ENCODE data around the gene GPR3. TPM values are rescaled to one million over a fixed set of nuclear protein-coding genes. Genes with fewer than 3 reads are reported as not detected.
A peak's percentile ranks its signal among the peaks of the same experiment; 100 is the strongest.

Gene GPR3
- total RNA-seq, 1 donor from 2014 or later = 1.9 TPM

DNA sequence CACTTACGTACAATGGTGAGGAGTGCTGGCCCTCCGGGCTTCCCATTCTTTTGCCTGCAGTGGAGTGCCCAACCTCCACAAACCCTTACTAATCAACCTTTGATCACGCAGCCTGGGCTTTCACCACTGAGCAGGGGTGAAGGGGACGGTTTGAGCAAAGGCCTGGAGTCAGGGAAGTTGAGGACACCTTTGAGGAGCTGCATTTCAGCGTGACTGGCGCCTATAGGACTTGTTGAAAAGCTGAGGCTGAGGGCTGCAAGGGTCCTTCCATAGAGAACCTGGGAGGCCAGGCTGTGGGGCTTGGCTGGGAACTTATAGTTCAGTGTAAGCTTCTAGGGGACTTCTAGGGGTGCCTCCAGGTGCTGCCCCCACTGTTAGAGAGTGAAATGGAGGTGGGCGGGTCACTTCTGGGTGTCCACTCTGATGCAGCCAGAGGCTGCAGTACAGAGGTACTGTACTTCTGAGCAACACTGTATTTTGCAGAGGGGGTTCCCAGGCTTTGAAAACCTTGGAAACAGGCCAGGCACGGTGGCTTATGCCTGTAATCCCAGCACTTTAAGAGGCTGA lies 40.8 kb upstream of the GPR3 start:
- Mint-ChIP-seq H3K36me3 (peaks cover 4% of the 10 kb centered on the region), H3K9me3 (no peaks in the 10 kb centered on the region), H3K27me3 (peaks cover 4% of the 10 kb centered on the region), H3K27ac (peak overlapping the region; percentile 31), H3K4me3 (peak overlapping the region; percentile 69), H3K4me1 (ENCODE audit: unreplicated experiment) (peaks cover 9% of the 10 kb centered on the region)
- DNase-seq (ENCODE audit: extremely low spot score, unreplicated experiment) = no peak
- TF ChIP-seq, protein P1, sequence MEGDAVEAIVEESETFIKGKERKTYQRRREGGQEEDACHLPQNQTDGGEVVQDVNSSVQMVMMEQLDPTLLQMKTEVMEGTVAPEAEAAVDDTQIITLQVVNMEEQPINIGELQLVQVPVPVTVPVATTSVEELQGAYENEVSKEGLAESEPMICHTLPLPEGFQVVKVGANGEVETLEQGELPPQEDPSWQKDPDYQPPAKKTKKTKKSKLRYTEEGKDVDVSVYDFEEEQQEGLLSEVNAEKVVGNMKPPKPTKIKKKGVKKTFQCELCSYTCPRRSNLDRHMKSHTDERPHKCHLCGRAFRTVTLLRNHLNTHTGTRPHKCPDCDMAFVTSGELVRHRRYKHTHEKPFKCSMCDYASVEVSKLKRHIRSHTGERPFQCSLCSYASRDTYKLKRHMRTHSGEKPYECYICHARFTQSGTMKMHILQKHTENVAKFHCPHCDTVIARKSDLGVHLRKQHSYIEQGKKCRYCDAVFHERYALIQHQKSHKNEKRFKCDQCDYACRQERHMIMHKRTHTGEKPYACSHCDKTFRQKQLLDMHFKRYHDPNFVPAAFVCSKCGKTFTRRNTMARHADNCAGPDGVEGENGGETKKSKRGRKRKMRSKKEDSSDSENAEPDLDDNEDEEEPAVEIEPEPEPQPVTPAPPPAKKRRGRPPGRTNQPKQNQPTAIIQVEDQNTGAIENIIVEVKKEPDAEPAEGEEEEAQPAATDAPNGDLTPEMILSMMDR (conservative IDR thresholded peaks at IDR 0.05) = no peak

DNA sequence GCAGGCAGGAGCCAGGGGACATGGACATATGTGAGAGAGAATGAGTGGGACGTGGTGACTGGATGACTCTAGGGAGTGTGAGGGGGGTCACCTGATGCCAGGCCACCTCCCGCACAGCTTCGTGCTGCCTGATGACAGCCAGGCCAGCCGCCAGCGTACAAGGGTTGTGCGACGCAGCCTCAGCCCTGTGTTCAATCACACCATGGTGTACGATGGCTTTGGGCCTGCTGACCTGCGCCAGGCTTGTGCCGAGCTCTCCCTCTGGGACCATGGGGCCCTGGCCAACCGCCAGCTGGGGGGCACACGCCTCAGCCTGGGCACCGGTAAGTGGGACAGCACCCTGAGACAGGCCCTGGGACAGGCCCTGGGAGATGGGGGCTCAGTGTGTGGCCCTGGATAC lies 39.3 kb upstream of the GPR3 start:
- Mint-ChIP-seq H3K9me3 (no peaks in the 10 kb centered on the region), H3K4me1 (ENCODE audit: unreplicated experiment) (peaks cover 5% of the 10 kb centered on the region), H3K27me3 (peaks cover 8% of the 10 kb centered on the region), H3K4me3 (no peak overlapping the region), H3K36me3 (no peaks in the 10 kb centered on the region), H3K27ac (no peak overlapping the region)
- DNase-seq (ENCODE audit: extremely low spot score, unreplicated experiment) = no peak
- TF ChIP-seq, protein P1 (conservative IDR thresholded peaks at IDR 0.05) = no peak

DNA sequence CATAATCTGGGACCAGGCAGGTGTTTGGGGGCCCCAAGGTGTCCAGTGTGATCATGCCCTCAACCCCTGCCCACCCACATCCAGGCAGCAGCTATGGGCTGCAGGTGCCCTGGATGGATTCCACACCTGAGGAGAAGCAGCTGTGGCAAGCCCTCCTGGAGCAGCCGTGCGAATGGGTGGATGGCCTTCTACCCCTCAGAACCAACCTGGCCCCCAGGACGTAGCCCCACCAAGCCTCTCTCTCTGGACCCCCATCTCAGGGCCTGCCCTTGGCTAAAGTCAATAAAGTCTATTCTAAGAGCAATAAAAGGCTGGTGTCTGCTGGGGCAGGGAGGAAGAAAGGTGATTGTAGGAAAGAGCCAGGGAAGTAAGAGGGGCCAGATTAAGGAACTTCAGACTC lies 38.8 kb upstream of the GPR3 start:
- Mint-ChIP-seq H3K36me3 (no peaks in the 10 kb centered on the region), H3K27ac (no peak overlapping the region), H3K27me3 (peaks cover 8% of the 10 kb centered on the region), H3K9me3 (no peaks in the 10 kb centered on the region), H3K4me3 (no peak overlapping the region), H3K4me1 (ENCODE audit: unreplicated experiment) (peaks cover 5% of the 10 kb centered on the region)
- DNase-seq (ENCODE audit: extremely low spot score, unreplicated experiment) = no peak
- TF ChIP-seq, protein P1 (conservative IDR thresholded peaks at IDR 0.05) = no peak

DNA sequence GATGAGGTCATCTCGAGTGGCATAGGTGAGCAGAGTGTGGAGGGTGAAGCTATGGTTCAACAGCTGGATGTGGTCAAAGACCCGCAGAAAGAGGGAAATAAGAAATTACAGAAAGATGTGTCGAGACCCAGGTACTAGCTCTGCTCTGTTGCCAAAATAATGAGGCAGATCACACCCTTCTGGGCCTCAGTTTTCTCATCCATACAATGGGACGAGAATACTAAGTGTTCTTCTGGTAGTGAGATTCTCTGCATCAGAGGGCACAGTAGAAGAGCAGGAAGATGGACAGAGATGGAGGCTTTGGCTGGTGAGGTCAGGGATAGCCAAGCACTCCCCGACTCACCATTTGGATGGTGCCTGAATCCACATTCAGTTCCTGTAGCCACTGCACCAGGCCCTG lies 36.7 kb upstream of the GPR3 start:
- Mint-ChIP-seq H3K27me3 (peaks cover 20% of the 10 kb centered on the region), H3K9me3 (no peaks in the 10 kb centered on the region), H3K27ac (no peak overlapping the region), H3K4me3 (no peak overlapping the region), H3K4me1 (ENCODE audit: unreplicated experiment) (peaks cover 15% of the 10 kb centered on the region), H3K36me3 (peaks cover 8% of the 10 kb centered on the region)
- no peak for DNase-seq (ENCODE audit: extremely low spot score, unreplicated experiment)
- TF ChIP-seq, protein P1 (conservative IDR thresholded peaks at IDR 0.05) = no peak

DNA sequence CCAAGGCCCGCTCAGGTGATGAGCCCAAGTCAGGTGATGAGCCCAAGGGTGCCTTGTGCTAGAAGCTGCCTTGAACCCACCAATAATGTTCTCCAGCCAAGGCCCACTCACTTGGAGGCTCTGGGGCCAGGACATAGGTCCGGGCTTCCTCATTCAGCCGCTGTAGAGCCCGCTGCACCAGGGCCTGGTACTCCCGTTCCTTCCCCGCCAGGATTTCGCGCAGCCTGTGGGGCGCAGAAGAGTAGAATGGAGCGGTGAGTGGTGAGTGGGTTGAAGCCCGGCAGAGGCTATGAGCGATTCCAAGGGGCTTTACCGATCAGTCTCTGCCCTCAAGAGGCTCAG lies 36.2 kb upstream of the GPR3 start:
- H3K36me3 Mint-ChIP-seq = peaks cover 8% of the 10 kb centered on the region
- H3K27me3 Mint-ChIP-seq = peaks cover 20% of the 10 kb centered on the region

More for the DNA sequence above, 36.2 kb upstream of the GPR3 start:
- H3K9me3 Mint-ChIP-seq = no peaks in the 10 kb centered on the region
- DNase-seq (ENCODE audit: extremely low spot score, unreplicated experiment) = no peak
- TF ChIP-seq, protein P1 (conservative IDR thresholded peaks at IDR 0.05) = no peak
- H3K4me3 Mint-ChIP-seq = no peak overlapping the region
- H3K27ac Mint-ChIP-seq = no peak overlapping the region
- H3K4me1 Mint-ChIP-seq (ENCODE audit: unreplicated experiment) = peaks cover 15% of the 10 kb centered on the region
